ENCODE measurements around the gene RPS17.
"Not testable (repeated sequence)": the region's sequence is repeated elsewhere in the genome, so short reads cannot be mapped to it uniquely, and the experiment has no call there.

The RPS17 gene

DNA sequence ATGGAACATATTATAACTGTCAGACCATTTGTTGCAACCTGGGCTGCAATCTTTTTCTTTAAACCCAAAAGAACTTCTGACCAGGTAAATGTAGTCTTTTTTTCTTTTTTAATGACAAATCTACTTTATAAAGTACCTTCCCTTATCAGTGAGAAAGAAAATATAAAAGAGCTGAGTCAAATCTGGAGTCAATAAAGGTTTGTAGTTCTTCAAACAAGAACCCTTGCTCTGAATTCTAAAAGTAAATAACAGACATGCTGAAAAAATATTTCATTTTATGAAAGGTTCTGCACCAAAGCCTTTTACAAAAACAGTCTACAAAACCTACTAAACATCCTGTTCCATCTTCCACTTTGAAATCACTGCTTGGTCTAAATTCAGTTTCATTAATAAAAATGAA is 42.3 kb downstream of the RPS17 start:
- not testable (repeated sequence) for H3K36me3 ChIP-seq (ENCODE audit: control insufficient read depth, insufficient read depth, low read length); H3K9me3 ChIP-seq (ENCODE audit: control insufficient read depth, low read length); H3K4me3 ChIP-seq (ENCODE audit: low read length); H3K4me1 ChIP-seq (ENCODE audit: control insufficient read depth, insufficient read depth, low read length); H3K9ac ChIP-seq (ENCODE audit: low read length); H3K27me3 ChIP-seq (ENCODE audit: control insufficient read depth, insufficient read depth, low read length)

DNA sequence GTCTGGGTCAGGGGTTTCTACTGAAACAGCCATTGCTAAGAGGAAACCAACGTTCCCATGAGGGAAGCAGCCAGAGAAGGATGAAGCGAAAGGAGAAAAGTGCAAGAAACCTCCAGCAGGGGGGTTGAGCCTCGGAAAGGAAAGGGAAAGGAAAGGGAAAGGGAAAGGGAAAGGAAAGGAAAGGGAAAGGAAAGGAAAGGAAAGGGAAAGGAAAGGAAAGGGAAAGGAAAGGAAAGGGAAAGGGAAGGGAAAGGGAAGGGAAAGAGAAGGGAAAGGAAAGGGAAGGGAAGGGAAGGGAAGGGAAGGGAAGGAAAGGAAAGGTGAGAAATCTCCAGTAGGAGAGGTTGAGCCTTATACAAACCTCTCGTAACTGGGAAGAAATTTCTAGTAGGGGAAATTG is 52.0 kb downstream of the RPS17 start:
- H3K4me3 ChIP-seq (ENCODE audit: low read length); H3K36me3 ChIP-seq (ENCODE audit: control insufficient read depth, insufficient read depth, low read length): not testable (repeated sequence)

DNA sequence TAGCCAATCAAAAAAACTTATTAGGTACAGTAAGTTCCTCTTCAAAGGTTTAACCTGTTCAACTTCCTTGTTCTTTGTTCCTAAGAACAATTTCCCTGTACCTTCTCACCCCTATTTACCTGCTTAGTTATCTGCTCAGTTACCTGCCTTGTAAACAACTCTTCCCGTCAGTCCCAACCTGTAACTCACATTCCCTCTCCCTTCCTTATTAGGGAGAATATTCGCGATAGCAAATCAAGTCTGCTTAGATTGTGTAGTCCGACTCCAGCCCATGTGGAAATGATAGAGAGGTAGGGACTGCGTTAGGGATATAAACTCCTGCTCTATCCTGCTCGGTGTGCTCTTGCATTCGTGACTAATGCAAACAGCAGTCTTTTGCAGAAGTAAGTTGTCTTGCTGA is 53.2 kb downstream of the RPS17 start:
- H3K4me1 ChIP-seq (ENCODE audit: control insufficient read depth, insufficient read depth, low read length); H3K4me3 ChIP-seq (ENCODE audit: low read length); H3K9me3 ChIP-seq (ENCODE audit: control insufficient read depth, low read length): not testable (repeated sequence)

More for the DNA sequence above, 52.0 kb downstream of the RPS17 start:
- H3K4me1 ChIP-seq (ENCODE audit: control insufficient read depth, insufficient read depth, low read length); H3K9me3 ChIP-seq (ENCODE audit: control insufficient read depth, low read length); H3K27me3 ChIP-seq (ENCODE audit: control insufficient read depth, insufficient read depth, low read length): not testable (repeated sequence)
- H3K9ac ChIP-seq (ENCODE audit: low read length), result peak overlapping the region; percentile 22

More for the DNA sequence above, 53.2 kb downstream of the RPS17 start:
- not testable (repeated sequence) for H3K27me3 ChIP-seq (ENCODE audit: control insufficient read depth, insufficient read depth, low read length); H3K9ac ChIP-seq (ENCODE audit: low read length); H3K36me3 ChIP-seq (ENCODE audit: control insufficient read depth, insufficient read depth, low read length)
